Posterior vena cava (tissue), 2 donors: ENCODE data around the gene UBA3. TPM values are rescaled to one million over a fixed set of nuclear protein-coding genes. Genes with fewer than 3 reads are reported as not detected.

Experiments used
- DNase-seq: peaks from one replicate; pipeline ENCODE4 v3.0.0-alpha.2; 2020; ENCODE audit warnings: low spot score
- intact Hi-C, 2 donors: fragments of 100-400 bp; cut with DNase I; formaldehyde crosslinking; loops; one replicate each; pipeline versions ENCODE4 v1.14.1 to v1.14.2; 2022 to 2023
- microRNA-seq, 2 donors: library from miRNA; unstranded; fragments of <30 nt; microRNA quantifications; one replicate each; pipeline ENCODE4 v1.2.0, GENCODE V29; 2020 to 2021; ENCODE audit warnings: borderline microRNAs expressed in 2 of 2
- total RNA-seq, 2 donors: library from RNA; stranded (reverse); fragmentation: NEBNext Ultra II Directional; extraction: Animal tissue kit (Norgen Biotek cat#: 25700); gene quantifications; one replicate each; pipeline ENCODE4 v1.2.1, GENCODE V29; 2021
- donor health status: DM: yes; HTN: yes; CAD: no.
- donor health status: DM: yes; HTN: yes; CAD: no.

UBA3 gene
- total RNA-seq, 2 donors from 2014 or later = 53.0 to 57.9 TPM

DNA sequence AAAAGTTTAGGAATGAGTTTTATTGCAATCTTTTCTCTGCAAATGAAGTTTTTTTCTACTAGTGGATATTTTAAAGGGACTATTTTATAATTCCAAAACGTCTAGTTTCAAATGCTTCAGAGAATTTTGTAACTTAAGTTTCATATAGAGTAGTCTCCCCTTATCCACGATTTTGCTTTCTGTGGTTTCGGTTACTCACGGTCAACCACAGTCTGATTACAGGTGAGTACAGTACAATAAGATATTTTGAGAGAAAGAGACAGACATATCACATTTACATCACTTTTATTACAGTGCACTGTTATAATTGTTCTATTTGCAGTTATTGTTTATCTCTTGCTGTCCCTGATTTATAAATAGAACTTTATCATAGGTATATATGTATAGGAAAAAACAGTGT is 59.3 kb downstream of the UBA3 start:
- intact Hi-C loops = no loop called here
- DNase-seq = no peak

DNA sequence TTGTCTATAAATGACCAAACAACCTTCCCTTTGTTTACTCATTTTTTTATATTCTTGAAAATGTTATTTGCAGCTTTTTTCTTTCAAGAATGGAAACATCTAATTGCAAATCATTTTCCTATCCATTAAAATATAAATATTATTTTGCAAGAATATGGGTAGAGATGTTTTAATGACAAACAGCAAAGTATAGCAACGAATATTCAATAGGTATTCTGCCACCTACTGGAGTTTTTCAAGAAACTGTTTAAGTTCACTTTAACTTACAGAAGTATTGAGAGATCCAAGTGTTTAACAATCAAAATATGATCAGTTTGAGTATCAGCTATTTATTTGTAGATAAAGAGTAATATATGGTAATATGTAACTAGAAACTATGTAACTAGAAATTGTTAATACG is 59.7 kb downstream of the UBA3 start:
- no peak for DNase-seq
- intact Hi-C loops = no loop called here

DNA sequence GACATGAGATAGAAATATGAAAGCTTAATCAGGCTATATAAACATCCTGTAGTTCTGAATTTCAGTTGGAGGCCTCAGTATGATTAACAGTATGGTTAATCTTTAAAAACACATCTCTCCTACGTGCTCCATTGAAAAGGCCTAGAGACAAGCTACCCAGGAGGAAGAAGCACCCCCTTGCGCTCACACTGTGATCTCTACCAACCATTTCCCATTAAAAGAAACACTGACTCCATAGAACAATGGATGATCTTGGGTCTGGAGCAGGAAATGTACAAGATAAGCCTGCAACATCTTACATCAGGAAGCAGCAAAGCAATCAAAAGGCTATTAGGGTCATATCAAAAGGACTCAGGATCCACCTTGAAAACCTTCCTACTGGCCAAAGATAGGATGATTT is 63.3 kb downstream of the UBA3 start:
- intact Hi-C loops = no loop called here

DNA sequence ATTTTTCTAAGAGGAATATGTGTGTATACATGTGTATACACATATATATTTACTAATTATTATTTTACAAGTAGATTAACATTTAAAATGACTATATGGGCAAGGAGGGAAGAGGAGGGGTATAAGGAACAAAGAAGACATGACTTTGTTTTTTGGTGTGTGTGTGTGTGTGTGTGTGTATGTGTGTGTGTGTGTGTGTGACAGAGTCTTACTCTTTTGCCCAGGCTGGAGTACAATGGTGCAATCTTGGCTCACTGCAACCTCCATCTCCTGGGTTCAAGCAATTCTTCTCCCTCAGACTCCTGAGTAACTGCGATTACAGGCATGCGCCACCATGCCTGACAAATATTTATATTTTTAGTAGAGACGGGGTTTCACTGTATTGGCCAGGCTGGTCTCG is 64.1 kb downstream of the UBA3 start:
- intact Hi-C loops = no loop called here
- no peak for DNase-seq

More for the DNA sequence above, 63.3 kb downstream of the UBA3 start:
- no peak for DNase-seq

DNA sequence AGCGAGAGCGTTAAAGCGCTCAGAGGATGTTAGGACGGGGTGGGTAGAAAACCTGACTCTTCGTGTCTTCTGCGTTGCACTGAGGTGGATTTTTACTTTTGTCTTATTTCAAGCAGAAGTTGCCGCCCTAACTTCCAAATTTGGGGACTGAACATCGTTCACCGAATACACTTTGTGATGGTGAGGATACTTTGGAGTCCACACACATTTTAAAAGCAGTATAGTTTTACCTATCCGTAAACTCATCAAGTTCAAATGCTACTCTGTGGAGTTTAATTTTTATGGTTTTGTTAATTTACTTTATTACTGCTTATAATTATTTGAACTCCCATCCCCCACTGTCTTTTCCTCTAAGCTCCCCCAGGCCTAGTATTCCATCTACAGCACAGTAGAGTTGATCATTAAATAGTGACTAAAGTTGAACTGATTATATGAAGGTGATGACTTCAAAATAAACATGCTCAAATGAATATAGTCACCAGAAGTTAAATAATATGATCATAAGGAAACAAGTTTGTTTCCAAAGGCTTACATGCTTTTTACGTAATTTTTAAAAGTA is 66.1 kb downstream of the UBA3 start:
- no peak for DNase-seq
- intact Hi-C loops = no loop called here

DNA sequence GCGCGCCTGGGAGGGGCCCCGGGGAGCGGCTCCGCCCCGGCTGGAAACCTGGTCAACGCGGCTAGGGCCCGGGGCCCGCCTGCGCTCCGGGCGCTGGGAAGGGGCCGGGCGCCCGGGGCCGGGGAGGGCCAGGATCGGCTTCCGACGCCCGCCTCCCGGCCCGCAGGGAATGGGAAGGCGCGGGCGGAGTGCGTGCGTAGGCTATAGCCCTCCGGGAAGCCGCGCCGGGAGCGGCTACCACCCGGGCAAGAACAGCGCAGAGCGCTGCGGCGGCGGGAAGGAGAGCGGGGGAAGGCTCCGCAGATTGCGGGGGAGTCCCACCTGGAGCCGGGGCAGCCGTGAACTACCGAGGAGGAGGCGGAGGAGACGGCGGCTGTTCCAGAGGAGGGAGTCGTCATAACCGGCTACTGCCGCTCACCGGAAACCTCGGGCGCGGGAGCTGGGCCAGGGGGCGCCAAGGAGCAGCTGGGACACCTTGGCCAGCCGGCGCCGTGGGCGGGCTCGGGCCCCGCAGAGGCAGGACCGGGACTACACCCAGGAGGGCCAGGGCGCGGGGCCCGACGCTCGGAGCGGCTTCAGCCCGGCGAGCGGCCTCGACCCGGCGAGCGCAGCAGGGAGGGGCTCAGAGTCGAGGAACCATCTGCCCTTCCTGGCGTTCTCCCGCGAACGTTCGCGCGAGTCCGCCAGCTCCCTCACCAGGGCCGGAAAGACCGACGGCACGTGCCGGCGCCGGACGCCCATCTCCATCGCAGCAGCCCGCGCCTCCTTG is 66.7 kb downstream of the UBA3 start, which contains the start of gene EOGT:
EOGT (minus strand) TSS at position 432 of the 769 bp plus-strand sequence. CDS start 3,838 bp downstream, outside the sequence.
- intact Hi-C loops = no loop called here
- peak; percentile 97 for DNase-seq

DNA sequence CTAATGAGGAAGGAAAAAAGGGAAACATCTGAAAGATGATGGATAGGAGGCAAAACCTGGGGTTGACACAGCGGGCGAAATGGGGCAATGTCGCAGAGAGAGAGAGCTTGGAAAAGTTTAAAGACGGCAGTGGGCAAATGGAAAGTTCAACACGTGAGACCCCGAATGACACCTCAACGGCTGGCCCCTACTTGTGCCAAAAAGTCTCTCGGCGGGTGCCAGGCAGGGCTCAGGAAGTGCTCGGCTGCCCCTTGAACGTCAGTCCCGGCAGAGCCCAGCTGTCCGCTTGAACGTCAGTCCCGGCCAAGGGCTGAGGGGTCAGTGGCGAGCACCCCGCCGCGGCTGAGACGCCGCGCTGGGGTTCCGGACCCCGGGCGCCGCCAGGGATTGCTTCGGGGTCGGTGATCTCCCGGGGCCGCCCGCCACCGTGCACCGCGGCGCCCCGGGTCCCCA is 67.3 kb downstream of the UBA3 start:
- DNase-seq = peak; percentile 90
- intact Hi-C loops = no loop called here

DNA sequence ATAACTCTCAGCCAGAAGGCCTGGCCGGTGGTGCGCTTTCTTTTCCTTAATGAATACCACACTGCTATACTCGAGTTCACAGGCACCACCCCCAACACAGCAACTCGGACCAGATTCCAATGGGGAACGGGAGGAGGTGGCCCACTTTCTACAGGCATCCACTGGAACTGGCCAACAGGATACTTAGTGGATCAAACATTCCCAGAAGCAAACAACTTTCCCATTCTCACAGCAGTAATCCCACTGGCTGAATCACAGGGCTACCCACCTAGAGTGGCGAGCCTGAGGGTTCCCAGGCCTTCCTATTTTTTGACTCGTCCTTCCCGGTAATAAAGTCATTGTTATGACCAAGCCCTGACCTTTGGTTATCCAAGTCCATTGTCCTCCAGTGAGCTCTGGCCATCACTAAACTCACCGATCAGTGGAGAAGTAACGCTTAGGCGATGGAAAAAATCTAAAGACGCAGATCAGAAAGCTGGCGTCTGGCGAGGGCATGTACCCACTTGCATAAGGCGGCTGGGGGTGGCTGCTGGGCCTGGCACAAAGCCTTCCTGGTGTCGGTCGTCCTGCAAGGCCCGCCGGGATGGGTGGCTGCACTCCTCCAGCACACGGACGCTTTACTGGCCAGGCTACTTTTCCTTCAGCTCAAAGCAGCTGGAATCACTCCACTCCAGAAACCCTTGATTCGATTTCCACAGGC is 67.9 kb downstream of the UBA3 start:
- no peak for DNase-seq
- intact Hi-C loops = no loop called here

DNA sequence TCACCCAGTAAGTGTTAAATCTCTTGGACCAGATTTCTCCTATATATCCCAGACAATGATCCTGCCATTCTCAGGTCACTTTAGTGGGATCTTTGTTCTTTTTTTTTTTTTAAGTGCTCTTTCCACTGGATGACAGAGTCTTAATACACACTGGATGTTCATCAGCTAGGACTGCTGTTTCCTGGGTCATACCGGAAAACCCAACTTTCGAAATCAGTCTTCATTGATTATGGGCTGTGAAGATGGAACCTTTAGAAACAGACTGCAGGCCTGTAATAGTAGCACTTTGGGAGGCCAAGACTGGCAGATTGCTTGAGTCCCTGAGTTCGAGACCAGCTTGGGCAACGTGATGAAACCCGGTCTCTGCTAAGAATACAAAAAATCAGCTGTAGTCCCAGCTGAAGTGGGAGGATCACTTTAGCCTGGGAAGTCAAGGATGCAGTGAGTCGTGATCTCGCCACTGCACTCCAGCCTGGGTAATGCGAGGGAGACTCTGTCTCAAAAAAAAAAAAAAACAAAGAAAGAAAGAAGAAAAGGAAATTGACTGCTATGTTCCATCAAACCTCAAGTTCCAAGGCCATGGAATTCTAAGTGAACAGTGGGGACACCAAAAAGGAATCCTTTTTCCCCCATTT is 69.0 kb downstream of the UBA3 start:
- DNase-seq = no peak
- intact Hi-C loops = no loop called here

DNA sequence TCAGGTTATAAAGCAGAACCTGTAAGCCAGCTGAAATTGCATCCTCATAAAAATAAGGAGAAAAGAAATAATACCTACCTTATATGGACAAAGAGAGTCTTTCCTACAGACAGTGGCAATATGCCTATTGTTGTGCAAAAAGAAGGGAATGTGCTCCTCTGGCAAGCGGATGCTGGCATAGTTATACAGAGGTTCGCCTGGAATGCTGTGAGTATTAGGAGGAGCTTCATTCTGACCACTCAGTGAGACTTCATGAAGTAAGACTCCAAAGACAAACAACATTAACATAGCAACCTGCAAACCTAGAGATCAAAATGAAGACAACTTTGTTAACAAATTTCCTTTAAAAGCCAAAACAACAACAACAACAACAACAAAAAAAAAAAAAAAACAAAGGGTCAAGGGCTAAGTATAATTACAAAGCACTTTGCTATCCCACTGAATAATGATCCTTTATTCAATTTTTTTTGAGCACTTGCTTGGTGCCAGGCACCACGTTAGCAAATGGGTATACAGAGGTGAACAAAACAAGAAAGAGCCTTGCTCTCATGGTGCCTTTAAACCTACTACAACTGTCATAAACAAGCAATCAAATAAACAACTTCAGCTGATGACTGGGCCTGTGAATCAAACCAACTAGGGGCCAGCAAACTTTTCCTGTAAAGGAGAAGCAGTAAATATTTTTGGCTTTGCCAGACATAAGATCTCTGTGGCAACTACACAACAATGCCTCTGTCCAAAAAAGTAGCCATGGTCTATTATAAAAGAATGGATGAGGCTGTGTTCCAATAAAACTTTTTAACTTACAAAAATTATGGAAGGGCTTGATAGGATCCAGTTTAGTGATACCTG is 70.4 kb downstream of the UBA3 start:
- no peak for DNase-seq
- intact Hi-C loops = no loop called here

DNA sequence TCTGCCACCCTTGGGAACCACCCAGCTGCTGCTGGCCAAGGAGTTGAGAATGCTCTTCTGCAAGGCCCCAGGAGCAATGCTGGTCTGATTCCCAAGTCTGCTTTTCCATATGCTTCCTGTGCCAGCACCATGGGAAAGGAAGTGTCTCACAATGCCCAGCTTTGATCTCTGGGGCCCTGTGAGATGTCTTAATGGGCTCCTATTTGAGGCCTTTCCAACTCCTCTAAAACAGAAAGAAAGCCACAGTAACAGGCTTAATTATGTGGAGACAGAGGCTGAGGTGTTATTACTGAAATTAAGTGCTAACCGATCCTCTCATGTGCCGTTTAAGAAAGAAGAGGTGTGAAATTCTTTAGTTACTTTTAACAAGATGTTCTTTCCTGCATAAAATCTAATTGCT is 71.2 kb downstream of the UBA3 start:
- intact Hi-C loops = no loop called here
- no peak for DNase-seq

DNA sequence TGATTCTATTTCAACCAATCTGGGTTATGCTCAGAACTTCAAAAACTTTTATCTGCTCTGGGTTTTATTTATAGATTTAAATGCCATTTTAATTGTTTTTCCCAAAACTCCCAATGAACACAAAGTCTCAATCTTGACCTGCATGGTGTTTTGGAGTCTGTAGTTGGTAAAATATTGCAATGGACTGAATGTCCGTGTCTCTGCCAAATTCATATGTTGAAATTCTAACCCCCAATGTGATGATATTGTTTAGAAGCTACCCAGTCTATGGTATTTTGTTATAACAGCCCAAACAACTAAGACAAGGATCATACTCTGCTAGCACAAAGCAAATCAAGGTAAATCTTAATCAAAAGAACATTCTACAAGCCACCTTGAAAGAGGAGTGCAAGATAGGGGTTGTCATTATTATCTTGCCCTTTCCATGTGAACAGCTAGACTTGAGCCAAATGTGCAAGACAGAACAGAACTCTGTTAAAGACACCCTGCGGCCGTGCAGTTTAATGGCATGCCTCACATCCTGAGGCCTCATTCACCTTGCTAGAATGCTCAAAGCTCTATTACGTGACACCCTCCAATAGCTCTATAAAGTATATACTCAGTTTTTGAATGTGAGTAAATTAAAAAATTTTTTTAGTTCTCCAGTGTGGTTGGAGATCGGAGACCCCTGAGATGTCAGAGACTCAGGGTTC is 74.2 kb downstream of the UBA3 start:
- DNase-seq = no peak

DNA sequence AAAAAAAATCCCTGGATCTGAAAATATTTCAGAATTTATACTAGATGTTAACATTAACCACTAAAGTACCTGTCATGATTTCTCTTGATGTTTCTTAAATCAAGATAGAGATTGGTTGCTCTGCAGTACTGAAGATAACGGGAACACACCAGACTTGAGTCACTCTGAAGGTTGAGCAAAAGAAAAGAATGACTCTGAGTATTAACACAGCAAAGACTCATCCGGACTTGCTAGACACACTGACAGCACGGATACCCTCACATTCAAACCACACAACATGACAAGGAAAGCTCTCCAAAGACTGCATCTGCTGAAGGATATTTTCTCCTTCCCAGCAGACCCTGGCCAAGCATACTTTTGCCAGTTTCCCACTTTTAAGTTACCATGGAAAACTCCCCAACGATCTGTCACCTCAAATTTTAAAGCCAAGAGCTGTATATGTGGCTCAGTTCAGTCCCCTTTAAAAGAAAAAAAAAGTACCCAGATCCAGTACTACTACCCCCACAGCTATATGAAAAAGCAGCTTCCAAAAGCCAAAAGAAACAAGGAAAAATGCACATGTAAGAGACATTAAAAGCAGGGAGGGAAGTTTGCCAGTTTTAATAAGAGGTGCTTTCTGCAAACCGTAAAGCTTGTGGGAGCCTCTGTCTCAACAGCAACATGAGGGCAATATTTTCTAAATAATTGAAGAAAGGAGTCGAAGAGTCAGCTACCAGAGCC is 74.9 kb downstream of the UBA3 start:
- intact Hi-C loops = no loop called here

More for the DNA sequence above, 74.2 kb downstream of the UBA3 start:
- intact Hi-C loops = no loop called here

More for the DNA sequence above, 74.9 kb downstream of the UBA3 start:
- no peak for DNase-seq

Small RNAs within 50 kb of the gene (microRNA-seq; reads per million reads assigned to microRNA genes)
- gene MIR3136 = 0.26 to 0.32 reads per million in 2 donors

Other genes with a start within 250 kb of the UBA3 start
- gene TAFA4, start 147.8 kb downstream of the UBA3 start, total RNA-seq = not detected
- 10 to 100 TPM; 67.6 to 87.8 TPM for gene EOGT, start 66.7 kb downstream of the UBA3 start, total RNA-seq
- 10 to 100 TPM; 30.7 to 41.0 TPM for gene TMF1, start 28.0 kb downstream of the UBA3 start, total RNA-seq
- gene ARL6IP5, start 4.6 kb upstream of the UBA3 start, total RNA-seq = 100 to 1,000 TPM; 153 to 174 TPM
- not detected for gene LMOD3, start 42.2 kb upstream of the UBA3 start, total RNA-seq